Esophagus muscularis mucosa (tissue), 4 donors: ENCODE measurements around the gene GSG1L. TPM values are rescaled to one million over a fixed set of nuclear protein-coding genes. Genes with fewer than 3 reads are reported as not detected.

ENCODE experiments used
- DNase-seq: peaks from one replicate; pipeline ENCODE4 v3.0.0-alpha.2; 2017; ENCODE audit errors: extremely low spot score
- H3K27ac ChIP-seq, 4 donors: fragments of 200-600 bp; sonication (generic); replicated peaks in 1 of 4; 1 replicate in 3 of 4; 2 replicates in 1 of 4; pipeline ENCODE4 v1.5.1; 2016 to 2019; ENCODE audit warnings: mild to moderate bottlenecking in 1 of 4
- H3K27me3 ChIP-seq, 4 donors: fragments of 200-600 bp; sonication (generic); one replicate each; pipeline versions ENCODE4 v1.5.1 to v1.6.0; 2016 to 2019
- H3K36me3 ChIP-seq, 4 donors: fragments of 200-600 bp; sonication (generic); one replicate each; pipeline ENCODE4 v1.5.1; 2016 to 2019
- H3K4me1 ChIP-seq, 4 donors: fragments of 200-600 bp; sonication (generic); one replicate each; pipeline ENCODE4 v1.5.1; 2016 to 2019
- H3K4me3 ChIP-seq, 4 donors: fragments of 200-600 bp; sonication (generic); 1 replicate in 2 of 4; 2 replicates in 2 of 4; pipeline ENCODE4 v1.5.1; 2016 to 2019; ENCODE audit warnings: mild to moderate bottlenecking in 4 of 4, moderate library complexity in 1 of 4
- H3K9me3 ChIP-seq, 4 donors: fragments of 200-600 bp; sonication (generic); 1 replicate in 3 of 4; 2 replicates in 1 of 4; pipeline ENCODE4 v1.5.1; 2016 to 2019
- EP300 ChIP-seq: sonication (generic); formaldehyde crosslinking; IDR thresholded peaks from one replicate; pipeline ENCODE4 v1.6.1; 2017; ENCODE audit warnings: antibody characterized with exemption
- POLR2A ChIP-seq: fragments of 450-650 bp; IDR thresholded peaks from one replicate; pipeline ENCODE4 v1.6.1; 2017; ENCODE audit warnings: antibody characterized with exemption, moderate library complexity, mild to moderate bottlenecking, low read depth
- POLR2AphosphoS5 ChIP-seq, 2 donors: sonication (generic); formaldehyde crosslinking; IDR thresholded peaks; one replicate each; pipeline ENCODE4 v1.6.1; 2017; ENCODE audit warnings: antibody characterized with exemption in 2 of 2
- WGBS: methylation state at CpG from one replicate; pipeline ENCODE4 v1.1.5; 2018; 5-methylcytosine and 5-hydroxymethylcytosine counted together
- intact Hi-C: fragments of 100-400 bp; cut with DNase I; formaldehyde crosslinking; loops from one replicate; pipeline ENCODE4 v1.15.1; 2023
- total RNA-seq, 4 donors: library from RNA; depleted of rRNA; stranded (reverse); fragments of >200 nt; gene quantifications; one replicate each; pipeline versions ENCODE4 v1.1.0 to v1.2.1, GENCODE V29; 2016
- TF ChIP-seq, protein P1 (sequence below), 3 experiments: fragments of 200-600 bp in 2 of 3; fragments of 450-650 bp in 1 of 3; sonication (generic) in 2 of 3; IDR thresholded peaks; one replicate each; pipeline ENCODE4 v1.5.1; 2017 to 2019; ENCODE audit warnings: antibody characterized with exemption in 3 of 3, mild to moderate bottlenecking in 2 of 3, moderate library complexity in 1 of 3

Gene GSG1L
- total RNA-seq, 4 donors from 2014 or later: 0.19 to 0.83 TPM; not detected in 2

- WGBS: 80% methylated on average over 3 of the region's 3 CpGs
- Histone ChIP-seq H3K27me3 (peaks cover 0 to 40% (median 0%) of the 10 kb centered on the region in 4 donors), H3K4me3 (no peak overlapping the region), H3K27ac (no peak overlapping the region), H3K36me3 (no peaks in the 10 kb centered on the region), H3K4me1 (no peaks in the 10 kb centered on the region), H3K9me3 (peaks cover 0 to 5% (median 0%) of the 10 kb centered on the region in 4 donors)
- DNase-seq: no peak
- intact Hi-C loops: no loop called here
- no peak for TF ChIP-seq POLR2AphosphoS5 (IDR thresholded peaks at IDR 0.05)
- TF ChIP-seq EP300: no peak
- TF ChIP-seq POLR2A: no peak
- TF ChIP-seq, protein P1, sequence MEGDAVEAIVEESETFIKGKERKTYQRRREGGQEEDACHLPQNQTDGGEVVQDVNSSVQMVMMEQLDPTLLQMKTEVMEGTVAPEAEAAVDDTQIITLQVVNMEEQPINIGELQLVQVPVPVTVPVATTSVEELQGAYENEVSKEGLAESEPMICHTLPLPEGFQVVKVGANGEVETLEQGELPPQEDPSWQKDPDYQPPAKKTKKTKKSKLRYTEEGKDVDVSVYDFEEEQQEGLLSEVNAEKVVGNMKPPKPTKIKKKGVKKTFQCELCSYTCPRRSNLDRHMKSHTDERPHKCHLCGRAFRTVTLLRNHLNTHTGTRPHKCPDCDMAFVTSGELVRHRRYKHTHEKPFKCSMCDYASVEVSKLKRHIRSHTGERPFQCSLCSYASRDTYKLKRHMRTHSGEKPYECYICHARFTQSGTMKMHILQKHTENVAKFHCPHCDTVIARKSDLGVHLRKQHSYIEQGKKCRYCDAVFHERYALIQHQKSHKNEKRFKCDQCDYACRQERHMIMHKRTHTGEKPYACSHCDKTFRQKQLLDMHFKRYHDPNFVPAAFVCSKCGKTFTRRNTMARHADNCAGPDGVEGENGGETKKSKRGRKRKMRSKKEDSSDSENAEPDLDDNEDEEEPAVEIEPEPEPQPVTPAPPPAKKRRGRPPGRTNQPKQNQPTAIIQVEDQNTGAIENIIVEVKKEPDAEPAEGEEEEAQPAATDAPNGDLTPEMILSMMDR (IDR thresholded peaks at IDR 0.05): no peak
Observed at GRCh38 chr16:27838536-27839175, 224.9 kb downstream of the GSG1L start.

- 94% methylated on average over 2 of the region's 2 CpGs for WGBS
- DNase-seq: no peak
- Histone ChIP-seq H3K9me3 (peaks cover 0 to 23% (median 17%) of the 10 kb centered on the region in 4 donors), H3K4me1 (no peaks in the 10 kb centered on the region), H3K27ac (no peak overlapping the region), H3K4me3 (no peak overlapping the region), H3K36me3 (no peaks in the 10 kb centered on the region), H3K27me3 (no peaks in the 10 kb centered on the region)
- no peak for TF ChIP-seq POLR2A
- TF ChIP-seq, protein P1 (IDR thresholded peaks at IDR 0.05): no peak
- no peak for TF ChIP-seq POLR2AphosphoS5 (IDR thresholded peaks at IDR 0.05)
- no peak for TF ChIP-seq EP300
- intact Hi-C loops: no loop called here
Observed at GRCh38 chr16:27829975-27830374, 233.5 kb downstream of the GSG1L start.

- H3K27ac ChIP-seq: no peak overlapping the region
Observed at GRCh38 chr16:27828671-27829070, 234.8 kb downstream of the GSG1L start.

GRCh38 chr16:27827765-27828164 is 235.7 kb downstream of the GSG1L start:
- intact Hi-C loops: no loop called here
- H3K27ac ChIP-seq: no peak overlapping the region
- H3K4me3 ChIP-seq: no peak overlapping the region
- no peaks in the 10 kb centered on the region for H3K36me3 ChIP-seq
- H3K4me1 ChIP-seq: no peaks in the 10 kb centered on the region
- 75% methylated on average over 3 of the region's 3 CpGs for WGBS
- TF ChIP-seq EP300 (no peak), POLR2A (no peak), POLR2AphosphoS5 (IDR thresholded peaks at IDR 0.05) (no peak)
- TF ChIP-seq, protein P1 (IDR thresholded peaks at IDR 0.05): no peak
- H3K27me3 ChIP-seq: peaks cover 0 to 11% (median 0%) of the 10 kb centered on the region in 4 donors
- DNase-seq: no peak
- H3K9me3 ChIP-seq: peaks cover 0 to 23% (median 15%) of the 10 kb centered on the region in 4 donors

More at GRCh38 chr16:27828671-27829070, 234.8 kb downstream of the GSG1L start:
- Histone ChIP-seq H3K4me1 (no peaks in the 10 kb centered on the region), H3K27me3 (peaks cover 0 to 4% (median 0%) of the 10 kb centered on the region in 4 donors), H3K4me3 (no peak overlapping the region), H3K36me3 (no peaks in the 10 kb centered on the region), H3K9me3 (peaks cover 0 to 23% (median 17%) of the 10 kb centered on the region in 4 donors)
- intact Hi-C loops: no loop called here
- 80% methylated on average over 1 of the region's 12 CpGs for WGBS
- no peak for DNase-seq
- TF ChIP-seq, protein P1 (IDR thresholded peaks at IDR 0.05): no peak
- TF ChIP-seq POLR2A (no peak), POLR2AphosphoS5 (IDR thresholded peaks at IDR 0.05) (no peak), EP300 (no peak)
